ENCODE data around the gene GIMAP8.
A peak's percentile ranks its signal among the peaks of the same experiment; 100 is the strongest.

Gene GIMAP8

GRCh38 chr7:150413640-150414081 lies 36.8 kb upstream of the GIMAP8 start:
- no peak for DNase-seq (ENCODE audit: low read depth)

GRCh38 chr7:150415161-150416153 lies 35.0 kb upstream of the GIMAP8 start:
- Histone ChIP-seq H3K9me3 (ENCODE audit: control insufficient read depth, low read length) (no peaks in the 10 kb centered on the region), H3K36me3 (ENCODE audit: control insufficient read depth, insufficient read depth, low read length, severe bottlenecking) (no peaks in the 10 kb centered on the region), H3K4me1 (ENCODE audit: control insufficient read depth, insufficient read depth, low read length) (no peaks in the 10 kb centered on the region), H3K9ac (ENCODE audit: low read length) (no peak overlapping the region), H3K27me3 (replicated peaks; ENCODE audit: control insufficient read depth, insufficient read depth, low read length) (peaks cover 4% of the 10 kb centered on the region), H3K4me3 (ENCODE audit: low read length) (no peak overlapping the region)
- no peak for DNase-seq (ENCODE audit: low read depth)

More at GRCh38 chr7:150413640-150414081, 36.8 kb upstream of the GIMAP8 start:
- Histone ChIP-seq H3K4me3 (ENCODE audit: low read length) (no peak overlapping the region), H3K27me3 (replicated peaks; ENCODE audit: control insufficient read depth, insufficient read depth, low read length) (peaks cover 4% of the 10 kb centered on the region), H3K36me3 (ENCODE audit: control insufficient read depth, insufficient read depth, low read length, severe bottlenecking) (no peaks in the 10 kb centered on the region), H3K4me1 (ENCODE audit: control insufficient read depth, insufficient read depth, low read length) (no peaks in the 10 kb centered on the region), H3K9ac (ENCODE audit: low read length) (no peak overlapping the region), H3K9me3 (ENCODE audit: control insufficient read depth, low read length) (no peaks in the 10 kb centered on the region)

- H3K4me1 ChIP-seq (ENCODE audit: control insufficient read depth, insufficient read depth, low read length), result no peaks in the 10 kb centered on the region
- no peaks in the 10 kb centered on the region for H3K9me3 ChIP-seq (ENCODE audit: control insufficient read depth, low read length)
- DNase-seq (ENCODE audit: low read depth), result no peak
- H3K4me3 ChIP-seq (ENCODE audit: low read length), result no peak overlapping the region
- H3K9ac ChIP-seq (ENCODE audit: low read length), result no peak overlapping the region
- peaks cover 4% of the 10 kb centered on the region for H3K27me3 ChIP-seq (replicated peaks; ENCODE audit: control insufficient read depth, insufficient read depth, low read length)
- no peaks in the 10 kb centered on the region for H3K36me3 ChIP-seq (ENCODE audit: control insufficient read depth, insufficient read depth, low read length, severe bottlenecking)
Measured at GRCh38 chr7:150417239-150417638, 33.2 kb upstream of the GIMAP8 start.

GRCh38 chr7:150417863-150418262 lies 32.6 kb upstream of the GIMAP8 start:
- Histone ChIP-seq H3K36me3 (ENCODE audit: control insufficient read depth, insufficient read depth, low read length, severe bottlenecking) (no peaks in the 10 kb centered on the region), H3K9ac (ENCODE audit: low read length) (no peak overlapping the region), H3K4me1 (ENCODE audit: control insufficient read depth, insufficient read depth, low read length) (no peaks in the 10 kb centered on the region), H3K4me3 (ENCODE audit: low read length) (no peak overlapping the region), H3K27me3 (replicated peaks; ENCODE audit: control insufficient read depth, insufficient read depth, low read length) (peaks cover 4% of the 10 kb centered on the region), H3K9me3 (ENCODE audit: control insufficient read depth, low read length) (no peaks in the 10 kb centered on the region)
- no peak for DNase-seq (ENCODE audit: low read depth)

- Histone ChIP-seq H3K27me3 (replicated peaks; ENCODE audit: control insufficient read depth, insufficient read depth, low read length) (no peaks in the 10 kb centered on the region), H3K4me1 (ENCODE audit: control insufficient read depth, insufficient read depth, low read length) (no peaks in the 10 kb centered on the region), H3K4me3 (ENCODE audit: low read length) (no peak overlapping the region), H3K9ac (ENCODE audit: low read length) (no peak overlapping the region), H3K36me3 (ENCODE audit: control insufficient read depth, insufficient read depth, low read length, severe bottlenecking) (no peaks in the 10 kb centered on the region), H3K9me3 (ENCODE audit: control insufficient read depth, low read length) (no peaks in the 10 kb centered on the region)
- DNase-seq (ENCODE audit: low read depth), result no peak
Measured at GRCh38 chr7:150420242-150420641, 30.2 kb upstream of the GIMAP8 start.

GRCh38 chr7:150420987-150421674 lies 29.3 kb upstream of the GIMAP8 start:
- no peak overlapping the region for H3K4me3 ChIP-seq (ENCODE audit: low read length)
- no peaks in the 10 kb centered on the region for H3K9me3 ChIP-seq (ENCODE audit: control insufficient read depth, low read length)
- peak; percentile 94 for DNase-seq (ENCODE audit: low read depth)
- no peaks in the 10 kb centered on the region for H3K4me1 ChIP-seq (ENCODE audit: control insufficient read depth, insufficient read depth, low read length)
- H3K27me3 ChIP-seq (replicated peaks; ENCODE audit: control insufficient read depth, insufficient read depth, low read length), result no peaks in the 10 kb centered on the region
- no peak overlapping the region for H3K9ac ChIP-seq (ENCODE audit: low read length)
- no peaks in the 10 kb centered on the region for H3K36me3 ChIP-seq (ENCODE audit: control insufficient read depth, insufficient read depth, low read length, severe bottlenecking)

GRCh38 chr7:150421831-150422230 lies 28.6 kb upstream of the GIMAP8 start:
- H3K27me3 ChIP-seq (replicated peaks; ENCODE audit: control insufficient read depth, insufficient read depth, low read length), result no peaks in the 10 kb centered on the region
- H3K9ac ChIP-seq (ENCODE audit: low read length), result no peak overlapping the region
- no peaks in the 10 kb centered on the region for H3K36me3 ChIP-seq (ENCODE audit: control insufficient read depth, insufficient read depth, low read length, severe bottlenecking)
- H3K4me3 ChIP-seq (ENCODE audit: low read length), result no peak overlapping the region
- DNase-seq (ENCODE audit: low read depth), result no peak
- H3K9me3 ChIP-seq (ENCODE audit: control insufficient read depth, low read length), result no peaks in the 10 kb centered on the region
- H3K4me1 ChIP-seq (ENCODE audit: control insufficient read depth, insufficient read depth, low read length), result no peaks in the 10 kb centered on the region

- Histone ChIP-seq H3K9me3 (ENCODE audit: control insufficient read depth, low read length) (no peaks in the 10 kb centered on the region), H3K9ac (ENCODE audit: low read length) (no peak overlapping the region), H3K4me3 (ENCODE audit: low read length) (no peak overlapping the region), H3K27me3 (replicated peaks; ENCODE audit: control insufficient read depth, insufficient read depth, low read length) (no peaks in the 10 kb centered on the region), H3K4me1 (ENCODE audit: control insufficient read depth, insufficient read depth, low read length) (peaks cover 7% of the 10 kb centered on the region), H3K36me3 (ENCODE audit: control insufficient read depth, insufficient read depth, low read length, severe bottlenecking) (no peaks in the 10 kb centered on the region)
- no peak for DNase-seq (ENCODE audit: low read depth)
Measured at GRCh38 chr7:150425670-150426069, 24.8 kb upstream of the GIMAP8 start.

GRCh38 chr7:150428671-150429451 lies 21.6 kb upstream of the GIMAP8 start:
- DNase-seq (ENCODE audit: low read depth), result peak; percentile 74
- H3K4me3 ChIP-seq (ENCODE audit: low read length), result no peak overlapping the region
- H3K9ac ChIP-seq (ENCODE audit: low read length), result no peak overlapping the region
- H3K4me1 ChIP-seq (ENCODE audit: control insufficient read depth, insufficient read depth, low read length), result peaks cover 7% of the 10 kb centered on the region
- no peaks in the 10 kb centered on the region for H3K36me3 ChIP-seq (ENCODE audit: control insufficient read depth, insufficient read depth, low read length, severe bottlenecking)
- peaks cover 7% of the 10 kb centered on the region for H3K27me3 ChIP-seq (replicated peaks; ENCODE audit: control insufficient read depth, insufficient read depth, low read length)
- H3K9me3 ChIP-seq (ENCODE audit: control insufficient read depth, low read length), result no peaks in the 10 kb centered on the region

- Histone ChIP-seq H3K4me3 (ENCODE audit: low read length) (no peak overlapping the region), H3K9me3 (ENCODE audit: control insufficient read depth, low read length) (no peaks in the 10 kb centered on the region), H3K9ac (ENCODE audit: low read length) (no peak overlapping the region), H3K36me3 (ENCODE audit: control insufficient read depth, insufficient read depth, low read length, severe bottlenecking) (no peaks in the 10 kb centered on the region), H3K27me3 (replicated peaks; ENCODE audit: control insufficient read depth, insufficient read depth, low read length) (peaks cover 7% of the 10 kb centered on the region), H3K4me1 (ENCODE audit: control insufficient read depth, insufficient read depth, low read length) (peaks cover 7% of the 10 kb centered on the region)
- DNase-seq (ENCODE audit: low read depth), result no peak
Measured at GRCh38 chr7:150429699-150430098, 20.7 kb upstream of the GIMAP8 start.

Data from adipocyte (in vitro differentiated cells).